DMS 273 (cell line): ENCODE measurements around the gene DACH1.

Experiments used
- DNase-seq: peaks from one replicate; lab custom pipeline; 2025; ENCODE audit not compliant: unreplicated experiment; lab: John Stamatoyannopoulos, UW

Gene DACH1

GRCh38 chr13:71830736-71831135, 36.3 kb downstream of the DACH1 start:
- DNase-seq = no peak

- DNase-seq = no peak
Observed at GRCh38 chr13:71830323-71830722, 36.7 kb downstream of the DACH1 start.

GRCh38 chr13:71829547-71829946, 37.5 kb downstream of the DACH1 start:
- no peak for DNase-seq

DNA sequence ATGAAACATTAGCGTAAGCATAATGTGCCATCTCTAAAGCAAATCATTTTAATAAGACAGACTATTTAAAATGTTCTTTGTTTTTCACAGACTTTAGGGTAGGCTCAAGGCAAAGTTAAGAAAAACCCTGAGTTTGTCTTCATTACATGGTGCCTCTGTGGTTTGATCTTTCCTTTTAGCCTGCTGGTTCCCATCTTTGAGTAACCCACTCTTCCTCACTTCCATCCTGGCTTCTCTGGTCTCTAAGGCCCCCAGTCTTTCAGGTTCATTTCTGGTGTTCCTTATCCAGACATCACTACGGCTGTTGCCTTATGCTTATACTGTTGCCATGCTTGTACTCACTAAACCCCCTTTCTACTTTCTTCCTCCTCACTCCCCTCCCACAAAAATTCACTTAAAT, 38.4 kb downstream of the DACH1 start:
- DNase-seq = no peak

DNA sequence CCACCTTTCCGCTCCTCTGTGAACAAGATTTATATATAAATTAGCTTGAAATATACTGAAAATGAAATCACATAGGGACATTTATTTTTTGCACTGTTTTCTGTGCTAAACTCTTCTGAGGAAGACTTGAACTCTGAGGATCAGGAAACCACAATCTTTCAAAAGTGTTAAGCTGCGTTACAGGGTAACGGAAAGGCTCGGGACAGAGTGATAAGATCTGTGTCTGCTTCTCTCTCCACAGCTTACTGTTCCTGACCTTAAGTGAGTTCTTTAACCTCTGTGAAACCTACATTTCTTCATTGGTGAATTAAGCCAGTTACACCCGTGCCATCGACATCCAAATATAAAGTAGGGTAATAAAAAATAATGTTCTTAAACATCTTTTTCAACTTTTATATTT, 38.9 kb downstream of the DACH1 start:
- no peak for DNase-seq

DNA sequence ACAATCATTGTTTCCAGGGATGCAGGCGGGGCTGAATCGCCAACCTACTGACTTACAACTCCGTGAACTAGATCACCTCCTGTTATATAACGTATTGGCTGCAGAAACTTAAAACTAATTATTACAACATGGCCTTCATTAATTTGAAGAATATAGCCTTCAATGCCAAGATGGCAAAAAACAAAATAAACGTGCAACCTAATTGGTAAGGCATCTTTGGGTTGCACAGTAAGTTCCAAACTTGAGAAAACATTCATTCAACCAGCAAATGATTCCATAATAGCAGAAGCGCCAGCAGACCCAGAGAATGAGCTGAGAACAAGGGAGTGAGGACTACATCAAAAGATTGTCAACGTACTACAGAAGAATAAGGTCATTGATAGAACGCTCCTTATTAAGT, 39.8 kb downstream of the DACH1 start:
- no peak for DNase-seq

DNA sequence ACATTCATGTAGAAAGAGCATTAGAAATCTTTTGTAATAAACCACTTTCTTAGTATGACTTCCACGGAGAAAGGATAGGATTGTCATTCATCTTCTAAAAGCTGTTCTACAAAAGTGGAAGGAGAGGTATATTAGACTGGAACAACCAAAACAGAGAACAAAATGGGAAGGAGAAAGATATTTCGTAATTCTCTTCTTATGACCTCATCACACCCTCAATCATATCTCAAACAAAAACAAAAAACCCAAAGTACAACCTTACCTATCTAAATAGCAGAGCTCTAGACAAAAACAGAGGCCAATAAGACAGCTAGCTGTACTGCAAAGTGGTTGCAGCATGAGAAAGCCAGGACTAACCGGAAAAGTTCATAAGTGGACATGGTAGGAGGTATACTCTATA, 46.3 kb downstream of the DACH1 start:
- no peak for DNase-seq

DNA sequence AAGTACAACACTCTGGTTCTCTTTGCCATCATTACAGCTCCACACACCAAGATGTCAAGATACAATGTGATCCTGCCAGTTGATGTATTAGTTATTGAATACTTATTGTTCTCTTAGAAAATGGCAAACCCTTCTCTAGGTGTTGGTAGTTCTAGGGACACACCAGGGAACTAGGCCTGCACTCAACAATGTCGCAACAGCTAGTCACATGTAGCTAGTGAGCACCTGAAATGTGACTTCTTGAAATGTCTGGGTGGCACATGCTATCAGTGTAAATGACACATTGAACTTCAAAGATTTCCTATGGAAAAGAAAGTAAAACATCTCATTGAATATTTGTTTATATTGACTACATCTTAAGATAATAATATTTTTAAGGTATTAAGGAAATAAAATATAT, 49.7 kb downstream of the DACH1 start:
- no peak for DNase-seq

DNA sequence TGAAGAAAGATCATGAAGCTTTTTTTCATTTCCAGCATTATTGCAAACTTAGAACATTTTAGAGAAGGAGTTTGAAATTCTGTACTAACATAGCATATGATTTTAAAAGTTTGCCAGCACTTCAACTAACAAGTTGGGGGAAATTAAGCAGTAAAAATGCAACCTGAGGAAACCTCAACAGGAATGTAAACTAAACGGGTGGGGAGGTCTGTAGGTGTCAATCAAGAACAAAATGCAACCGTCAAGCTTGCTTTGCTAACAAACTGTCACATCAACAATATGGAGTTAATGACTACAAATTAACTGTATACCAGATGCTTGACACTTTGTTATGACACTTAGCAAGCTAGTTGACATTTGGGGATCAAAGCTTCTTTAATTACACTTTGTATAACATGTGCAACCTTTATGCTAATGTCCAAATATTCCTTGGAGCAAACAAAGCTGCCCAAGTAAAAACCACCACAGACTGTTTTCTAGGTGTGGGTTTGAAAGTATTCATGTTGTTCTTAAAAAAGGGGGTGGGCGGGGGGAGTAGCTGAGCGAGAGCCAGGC, 52.1 kb downstream of the DACH1 start:
- peak; percentile 36 for DNase-seq

DNA sequence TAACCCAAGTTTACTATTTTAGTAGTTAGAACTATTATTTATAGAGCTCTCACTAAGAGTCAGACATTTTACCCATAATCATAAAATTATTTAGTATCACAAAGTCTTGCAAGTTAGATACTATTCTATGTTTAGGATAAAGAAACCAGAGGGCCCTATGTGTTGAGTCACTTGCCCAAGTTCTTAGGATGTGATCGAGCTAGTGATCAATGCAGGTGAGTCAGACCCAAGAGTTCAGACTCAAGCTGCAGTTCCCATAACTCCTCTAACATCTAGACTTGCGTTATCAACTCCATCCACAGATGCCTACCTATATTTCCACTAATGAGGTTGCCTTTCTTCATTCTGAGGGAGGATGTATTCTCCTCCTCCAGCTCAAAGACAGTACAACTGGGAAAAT, 53.8 kb downstream of the DACH1 start:
- DNase-seq = no peak

GRCh38 chr13:71811344-71811743, 55.7 kb downstream of the DACH1 start:
- DNase-seq = no peak

DNA sequence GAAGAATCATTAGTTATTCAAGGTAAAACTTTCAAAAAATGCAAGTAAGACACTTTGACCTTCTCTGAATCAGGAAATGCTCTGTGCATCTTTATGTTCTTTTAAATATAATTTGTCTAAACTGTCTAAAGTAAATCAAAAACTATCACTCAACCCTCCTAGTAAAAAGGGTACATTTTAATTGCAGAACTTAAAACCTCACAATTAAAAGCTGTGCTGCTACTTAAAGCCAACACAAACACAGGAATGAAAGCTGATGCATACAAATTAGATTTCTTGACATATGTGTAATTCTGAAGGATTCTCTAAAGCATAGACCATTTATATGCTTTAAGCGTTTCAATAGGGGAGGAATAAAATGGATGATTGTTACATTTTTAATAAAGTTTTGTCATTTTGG, 58.3 kb downstream of the DACH1 start:
- DNase-seq = no peak

DNA sequence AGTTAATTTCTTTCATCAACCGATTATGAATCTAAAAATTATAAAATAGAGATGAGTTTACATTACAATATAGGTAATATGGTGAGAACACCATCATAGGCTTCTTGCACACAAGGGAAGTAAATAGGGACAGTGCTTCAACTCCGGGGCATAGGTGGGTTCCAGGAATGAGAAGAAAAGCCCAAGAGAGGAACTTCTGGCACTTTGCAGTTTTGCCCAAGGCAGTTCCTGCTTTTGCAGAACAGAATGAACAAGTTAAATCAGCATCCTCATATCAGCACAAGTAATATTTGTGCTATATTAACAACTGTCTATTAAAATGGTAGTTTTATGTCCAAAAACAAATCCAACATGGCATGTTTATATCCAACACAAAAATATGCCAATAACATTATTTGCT, 60.1 kb downstream of the DACH1 start:
- DNase-seq = no peak

- no peak for DNase-seq
Observed at GRCh38 chr13:71803066-71803465, 63.9 kb downstream of the DACH1 start.

DNA sequence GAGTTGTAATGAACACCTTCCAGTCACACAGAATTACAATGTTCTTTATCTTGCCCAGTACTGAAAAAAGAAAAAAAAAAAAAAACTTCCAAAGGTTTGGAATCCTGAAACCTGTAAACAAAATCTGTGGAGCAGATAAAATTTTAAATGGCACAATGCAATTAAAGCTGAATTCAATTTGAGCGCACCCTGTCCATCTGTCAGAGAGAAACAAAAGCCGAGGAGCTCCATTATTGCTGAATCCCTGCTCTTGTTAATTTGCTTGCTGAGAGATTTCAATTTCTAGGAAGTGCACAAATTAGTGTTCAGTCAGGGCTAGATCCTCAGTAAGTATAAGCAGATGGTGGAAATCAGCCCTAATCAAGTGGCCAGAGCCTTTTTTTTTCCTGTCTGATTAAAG, 65.2 kb downstream of the DACH1 start:
- DNase-seq = peak; percentile 84

GRCh38 chr13:71801165-71801760, 65.7 kb downstream of the DACH1 start:
- DNase-seq = no peak

GRCh38 chr13:71799324-71799723, 67.7 kb downstream of the DACH1 start:
- DNase-seq = no peak

DNA sequence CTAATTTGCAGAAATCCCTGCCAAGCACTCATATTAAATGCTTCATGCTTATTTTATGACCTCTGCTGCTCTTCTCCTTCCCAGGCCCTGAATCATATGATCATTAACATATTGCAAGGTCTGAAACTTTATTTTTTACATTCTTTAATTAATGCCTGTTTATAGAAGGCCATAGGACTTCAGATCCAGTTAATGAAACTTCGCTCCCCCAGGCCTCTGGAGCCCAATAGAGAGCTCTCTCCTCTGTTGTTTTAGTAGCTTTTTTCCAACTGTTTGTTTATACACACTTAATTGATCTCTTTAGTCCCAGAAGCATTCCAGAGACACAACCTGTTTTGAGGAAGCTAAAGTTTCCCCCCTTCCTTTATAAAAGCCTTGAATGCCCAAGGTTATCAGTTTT, 68.3 kb downstream of the DACH1 start:
- no peak for DNase-seq

DNA sequence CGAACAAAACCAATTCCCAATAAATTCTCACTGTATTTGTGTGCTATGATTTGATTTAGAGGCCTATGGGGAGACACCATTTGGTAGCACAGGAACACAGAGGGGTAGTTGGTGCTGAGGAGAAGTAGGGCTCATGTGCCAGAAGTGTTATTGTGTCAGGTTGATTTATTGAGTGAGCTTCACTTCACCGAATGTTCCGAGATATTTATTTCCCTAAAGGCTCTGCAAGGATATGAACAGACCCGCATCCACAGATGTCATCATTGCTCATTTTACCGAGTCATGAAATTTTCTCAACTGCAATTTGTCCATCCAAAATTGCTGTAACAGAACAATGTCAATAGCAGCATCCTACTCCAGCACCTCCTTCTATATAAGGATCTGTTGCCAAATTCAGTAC, 69.5 kb downstream of the DACH1 start:
- peak; percentile 43 for DNase-seq

GRCh38 chr13:71789693-71790329, 77.2 kb downstream of the DACH1 start:
- DNase-seq = no peak

DNA sequence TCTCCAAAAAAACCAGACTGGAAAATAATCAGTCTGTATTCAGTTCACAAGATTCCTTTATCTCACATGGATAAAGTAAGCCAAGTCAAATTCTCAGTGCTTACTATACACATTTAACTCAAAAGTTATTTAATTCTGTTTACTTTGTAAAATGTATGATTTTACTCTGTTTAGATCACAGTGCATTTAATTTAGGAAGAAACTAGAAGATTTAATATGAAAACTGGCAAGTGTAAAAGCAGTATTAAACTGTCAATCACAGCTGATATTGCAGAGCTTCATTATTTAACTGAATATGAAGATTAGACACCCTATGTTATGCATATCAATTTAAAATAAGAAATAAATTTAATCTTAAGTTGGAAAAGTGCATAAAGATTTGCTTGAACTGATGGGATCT, 78.0 kb downstream of the DACH1 start:
- no peak for DNase-seq

- DNase-seq = no peak
Observed at GRCh38 chr13:71787414-71787813, 79.6 kb downstream of the DACH1 start.

GRCh38 chr13:71786875-71787274, 80.1 kb downstream of the DACH1 start:
- no peak for DNase-seq
